ENCODE results near the gene MRPL24. TPM values are rescaled to one million over a fixed set of nuclear protein-coding genes. Genes with fewer than 3 reads are reported as not detected.

Gene MRPL24
- total and polyA plus RNA-seq, 9 of the 15 experiments (the other 6 are each of a cell fraction or from before 2014, with no cell fraction given): 74.3 to 267 (median 113) TPM

DNA sequence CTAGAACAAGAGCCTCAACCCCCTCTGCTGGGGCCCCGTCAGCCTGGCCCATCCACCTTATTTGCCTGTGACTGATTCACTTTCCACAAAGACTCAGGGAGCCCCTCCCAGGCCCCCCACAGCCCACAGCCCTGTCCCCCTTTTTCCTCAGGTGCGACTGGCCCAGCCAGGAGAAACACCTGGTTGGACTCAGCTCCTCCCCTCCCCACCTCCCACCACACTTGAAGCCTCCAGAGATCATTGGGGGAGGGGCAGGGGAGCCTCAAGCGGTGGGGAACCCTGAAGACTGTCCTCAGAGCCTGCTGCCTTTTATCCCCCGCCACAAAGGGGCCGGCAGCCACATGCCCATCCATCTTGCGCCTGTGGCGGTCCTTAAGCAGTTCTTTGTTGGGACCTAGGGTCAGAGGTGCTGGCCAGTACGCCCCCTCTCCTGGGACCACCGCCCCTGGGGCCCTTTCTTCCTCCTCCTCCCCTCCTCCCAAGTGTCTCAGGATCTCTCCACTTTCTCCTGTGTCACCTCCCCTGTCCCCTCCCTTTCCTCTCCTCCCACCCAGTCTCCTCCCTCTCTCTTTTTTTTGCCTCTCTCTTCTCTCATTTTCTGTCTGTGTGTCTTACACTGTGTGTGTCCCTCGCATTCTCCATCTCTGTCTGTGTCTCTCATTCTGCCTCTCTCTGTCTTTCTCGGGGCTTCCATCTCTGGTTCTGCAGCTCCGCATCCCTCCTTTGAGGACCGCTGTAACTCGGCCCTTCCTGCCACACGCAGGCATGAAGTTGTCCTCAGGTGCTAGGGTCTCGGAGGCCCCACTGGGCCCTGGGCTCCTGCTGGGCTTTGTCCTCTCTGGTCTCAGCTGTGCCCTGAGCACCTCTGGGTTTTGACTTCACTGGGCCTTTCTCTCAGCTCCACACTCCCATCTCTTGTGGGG is 47.7 kb downstream of the MRPL24 start (continued):
- TF ChIP-seq MYBL2 (IDR thresholded peaks at IDR 0.05; ENCODE audit: low read depth): no peak
- no peak for TF ChIP-seq MYBL2 (CRISPR knock-in tag; IDR thresholded peaks at IDR 0.05; ENCODE audit: borderline replicate concordance)
- TF ChIP-seq, protein P1, sequence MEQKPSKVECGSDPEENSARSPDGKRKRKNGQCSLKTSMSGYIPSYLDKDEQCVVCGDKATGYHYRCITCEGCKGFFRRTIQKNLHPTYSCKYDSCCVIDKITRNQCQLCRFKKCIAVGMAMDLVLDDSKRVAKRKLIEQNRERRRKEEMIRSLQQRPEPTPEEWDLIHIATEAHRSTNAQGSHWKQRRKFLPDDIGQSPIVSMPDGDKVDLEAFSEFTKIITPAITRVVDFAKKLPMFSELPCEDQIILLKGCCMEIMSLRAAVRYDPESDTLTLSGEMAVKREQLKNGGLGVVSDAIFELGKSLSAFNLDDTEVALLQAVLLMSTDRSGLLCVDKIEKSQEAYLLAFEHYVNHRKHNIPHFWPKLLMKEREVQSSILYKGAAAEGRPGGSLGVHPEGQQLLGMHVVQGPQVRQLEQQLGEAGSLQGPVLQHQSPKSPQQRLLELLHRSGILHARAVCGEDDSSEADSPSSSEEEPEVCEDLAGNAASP (IDR thresholded peaks at IDR 0.05): no peak
- TF ChIP-seq SPI1 (IDR thresholded peaks at IDR 0.05; ENCODE audit: borderline replicate concordance, low read depth, low read length): no peak
- TF ChIP-seq CHD4 (IDR thresholded peaks at IDR 0.05; ENCODE audit: insufficient read depth, insufficient replicate concordance, low read depth, low read length, poor library complexity, severe bottlenecking): no peak
- TF ChIP-seq ATF1 (CRISPR knock-in tag; IDR thresholded peaks at IDR 0.05): no peak
- TF ChIP-seq ATF1 (tag; IDR thresholded peaks at IDR 0.05): no peak
- 0 out of 2 replicates have a peak, but pooled peaks have one; percentile 35 for TF ChIP-seq SMAD4 (CRISPR knock-in tag; conservative IDR thresholded peaks at IDR 0.05)
- TF ChIP-seq DIDO1 (tag; IDR thresholded peaks at IDR 0.05; ENCODE audit: low read depth): no peak
- TF ChIP-seq NR2C2 (CRISPR knock-in tag; IDR thresholded peaks at IDR 0.05): no peak
- no peak for TF ChIP-seq NR2C2 (tag; IDR thresholded peaks at IDR 0.05)
- TF ChIP-seq LARP7 (IDR thresholded peaks at IDR 0.05): peak; percentile 80; the same call in 1 of the 2 replicates
- no peak for TF ChIP-seq MTF1 (CRISPR knock-in tag; IDR thresholded peaks at IDR 0.05; ENCODE audit: borderline replicate concordance)
- TF ChIP-seq PURB (CRISPR knock-in tag; IDR thresholded peaks at IDR 0.05; ENCODE audit: low read depth): no peak
- no peak for TF ChIP-seq ZNF224 (CRISPR knock-in tag; IDR thresholded peaks at IDR 0.05)
- TF ChIP-seq, protein P2, sequence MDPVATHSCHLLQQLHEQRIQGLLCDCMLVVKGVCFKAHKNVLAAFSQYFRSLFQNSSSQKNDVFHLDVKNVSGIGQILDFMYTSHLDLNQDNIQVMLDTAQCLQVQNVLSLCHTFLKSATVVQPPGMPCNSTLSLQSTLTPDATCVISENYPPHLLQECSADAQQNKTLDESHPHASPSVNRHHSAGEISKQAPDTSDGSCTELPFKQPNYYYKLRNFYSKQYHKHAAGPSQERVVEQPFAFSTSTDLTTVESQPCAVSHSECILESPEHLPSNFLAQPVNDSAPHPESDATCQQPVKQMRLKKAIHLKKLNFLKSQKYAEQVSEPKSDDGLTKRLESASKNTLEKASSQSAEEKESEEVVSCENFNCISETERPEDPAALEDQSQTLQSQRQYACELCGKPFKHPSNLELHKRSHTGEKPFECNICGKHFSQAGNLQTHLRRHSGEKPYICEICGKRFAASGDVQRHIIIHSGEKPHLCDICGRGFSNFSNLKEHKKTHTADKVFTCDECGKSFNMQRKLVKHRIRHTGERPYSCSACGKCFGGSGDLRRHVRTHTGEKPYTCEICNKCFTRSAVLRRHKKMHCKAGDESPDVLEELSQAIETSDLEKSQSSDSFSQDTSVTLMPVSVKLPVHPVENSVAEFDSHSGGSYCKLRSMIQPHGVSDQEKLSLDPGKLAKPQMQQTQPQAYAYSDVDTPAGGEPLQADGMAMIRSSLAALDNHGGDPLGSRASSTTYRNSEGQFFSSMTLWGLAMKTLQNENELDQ (CRISPR knock-in tag; IDR thresholded peaks at IDR 0.05; ENCODE audit: borderline replicate concordance): no peak
- no peak for TF ChIP-seq ZNF408 (CRISPR knock-in tag; IDR thresholded peaks at IDR 0.05; ENCODE audit: low read depth)
- TF ChIP-seq ETV6 (IDR thresholded peaks at IDR 0.05; ENCODE audit: borderline replicate concordance in 1 of 2, low read depth in 2 of 2, low read length in 1 of 2): 0 out of 4 replicates have a peak, but pooled peaks of 1 of the 2 experiments have one; percentile 25
- no peak for TF ChIP-seq ETV6 (CRISPR knock-in tag; IDR thresholded peaks at IDR 0.05; ENCODE audit: borderline replicate concordance)
- no peak for TF ChIP-seq TFAM (CRISPR knock-in tag; conservative IDR thresholded peaks at IDR 0.05)
- TF ChIP-seq SETDB1 (IDR thresholded peaks at IDR 0.05; ENCODE audit: low read length): no peak
- no peak for TF ChIP-seq ZNF3 (CRISPR knock-in tag; IDR thresholded peaks at IDR 0.05)
- TF ChIP-seq TEAD1 (CRISPR knock-in tag; IDR thresholded peaks at IDR 0.05): no peak
- no peak for TF ChIP-seq IRF2 (CRISPR knock-in tag; IDR thresholded peaks at IDR 0.05)
- TF ChIP-seq SRF (CRISPR knock-in tag; IDR thresholded peaks at IDR 0.05): no peak
- TF ChIP-seq SRSF7 (optimal IDR thresholded peaks at IDR 0.05; ENCODE audit: low read depth, low read length): no peak
